Mesodermal cell (in vitro differentiated cells): ENCODE results near the gene TANGO2.

Experiments used
- H3K27ac ChIP-seq: 2 replicates; pipeline ENCODE4 v1.7.0; 2013; ENCODE audit warnings: mild to moderate bottlenecking, low read depth, low read length, moderate library complexity; ENCODE audit not compliant: severe bottlenecking
- H3K36me3 ChIP-seq: 2 replicates; pipeline ENCODE4 v1.7.1; 2013; ENCODE audit warnings: mild to moderate bottlenecking, low read length, moderate library complexity; ENCODE audit not compliant: control insufficient read depth, insufficient read depth
- H3K4me1 ChIP-seq: one replicate; pipeline ENCODE4 v1.7.1; 2013; ENCODE audit warnings: mild to moderate bottlenecking, low read length; ENCODE audit not compliant: insufficient read depth, control insufficient read depth, poor library complexity, severe bottlenecking
- H3K4me3 ChIP-seq: 2 replicates; pipeline ENCODE4 v1.7.0; 2013; ENCODE audit warnings: low read length, control low read depth, mild to moderate bottlenecking; ENCODE audit not compliant: insufficient read depth, poor library complexity, severe bottlenecking; ENCODE audit errors: extremely low read depth
- H3K9me3 ChIP-seq: 2 replicates; pipeline ENCODE4 v1.7.1; 2013; ENCODE audit warnings: mild to moderate bottlenecking, low read length, moderate library complexity; ENCODE audit not compliant: control insufficient read depth
- WGBS, 2 experiments: methylation state at CpG; one replicate each; pipeline ENCODE4 v1.1.5; 2013; ENCODE audit warnings: missing lambda C conversion rate in 2 of 2; ENCODE audit not compliant: insufficient coverage in 2 of 2; 5-methylcytosine and 5-hydroxymethylcytosine counted together

TANGO2 gene

DNA sequence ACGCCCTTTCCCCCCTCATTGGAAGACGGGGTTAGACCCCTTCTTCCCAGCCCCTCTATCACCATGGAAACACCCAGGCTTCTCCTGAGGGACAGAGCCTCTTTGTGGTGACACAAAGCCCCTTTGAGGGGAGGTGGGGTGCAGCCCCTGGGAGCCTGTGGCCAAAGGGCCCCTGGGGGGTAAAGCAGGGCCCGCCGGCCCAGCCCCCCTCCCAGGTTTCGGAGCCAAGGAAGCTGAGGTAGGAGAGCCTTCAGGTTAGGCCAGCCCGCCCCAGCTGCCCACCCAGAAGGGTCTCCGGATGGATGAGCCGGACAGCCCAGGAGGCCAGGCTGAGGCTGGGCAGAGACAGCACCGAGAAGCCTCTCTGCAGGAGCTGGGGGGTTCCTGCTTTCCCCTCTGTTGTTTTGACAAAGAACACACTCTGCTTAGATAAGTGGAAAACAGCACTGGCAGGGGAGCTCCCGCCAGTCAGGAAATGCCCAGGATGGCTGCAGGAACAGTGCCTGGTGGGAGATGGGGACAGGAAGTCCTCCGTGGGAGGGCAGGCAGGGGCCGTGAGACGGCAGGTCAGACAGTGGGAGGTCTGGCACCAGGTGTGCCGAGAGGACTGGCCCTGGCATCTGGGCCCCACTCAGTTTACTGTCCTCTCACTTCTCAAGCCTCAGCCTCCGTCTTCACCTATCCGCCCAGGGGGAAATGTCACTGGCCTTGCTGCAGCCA lies 22.5 kb upstream of the TANGO2 start:
- H3K4me3 ChIP-seq, result no peak overlapping the region
- WGBS, 2 experiments, result 55 to 58% methylated on average over 12 to 15 of the region's 16 CpGs
- H3K36me3 ChIP-seq, result no peaks in the 10 kb centered on the region
- peaks cover 22% of the 10 kb centered on the region for H3K4me1 ChIP-seq
- H3K9me3 ChIP-seq, result peaks cover 4% of the 10 kb centered on the region
- H3K27ac ChIP-seq, result peak overlapping the region; percentile 71

DNA sequence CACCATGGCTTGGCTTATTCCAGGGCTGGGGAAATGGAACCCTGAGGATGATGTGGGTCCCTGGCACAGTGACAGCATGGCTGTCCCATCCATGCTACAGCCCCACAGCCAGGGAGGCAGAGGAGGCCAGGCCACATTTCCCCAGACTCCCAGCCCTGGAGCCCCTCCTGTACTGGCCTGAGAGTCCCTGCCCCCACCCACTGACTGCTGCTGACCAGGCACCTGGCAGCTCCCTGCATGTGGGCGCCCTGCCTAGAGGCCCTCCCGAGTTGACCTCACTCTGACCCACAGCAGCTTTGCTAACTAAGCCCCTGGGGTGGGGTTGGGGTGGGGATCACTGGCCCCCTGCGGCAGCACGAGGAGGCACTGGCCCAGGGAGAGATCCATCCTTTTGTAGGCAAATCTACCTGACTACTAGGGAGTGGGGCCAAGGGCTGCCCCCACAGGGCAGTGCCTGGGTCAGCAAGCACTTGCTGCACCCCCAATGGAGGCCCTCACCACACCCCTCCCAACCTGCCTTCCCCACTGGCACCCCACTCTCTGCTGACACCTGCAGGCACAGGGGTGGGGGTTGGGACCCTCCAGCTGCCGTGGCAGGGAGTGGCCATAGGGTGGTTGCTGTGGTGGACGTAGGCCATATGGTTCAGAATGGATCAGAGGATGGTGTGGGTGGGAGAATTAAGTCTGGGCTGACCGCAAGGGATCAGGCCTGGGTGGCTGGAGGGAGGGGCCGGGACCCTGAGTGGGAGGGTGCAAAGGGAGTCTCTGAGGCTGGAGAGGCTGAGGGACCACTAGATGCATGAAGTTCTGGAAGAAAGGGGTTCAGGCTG lies 21.7 kb upstream of the TANGO2 start:
- Histone ChIP-seq H3K4me1 (peaks cover 22% of the 10 kb centered on the region), H3K4me3 (no peak overlapping the region), H3K36me3 (no peaks in the 10 kb centered on the region), H3K27ac (peak overlapping the region; percentile 71), H3K9me3 (peaks cover 11% of the 10 kb centered on the region)
- 89 to 92% methylated on average over 4 to 5 of the region's 8 CpGs for WGBS, 2 experiments

DNA sequence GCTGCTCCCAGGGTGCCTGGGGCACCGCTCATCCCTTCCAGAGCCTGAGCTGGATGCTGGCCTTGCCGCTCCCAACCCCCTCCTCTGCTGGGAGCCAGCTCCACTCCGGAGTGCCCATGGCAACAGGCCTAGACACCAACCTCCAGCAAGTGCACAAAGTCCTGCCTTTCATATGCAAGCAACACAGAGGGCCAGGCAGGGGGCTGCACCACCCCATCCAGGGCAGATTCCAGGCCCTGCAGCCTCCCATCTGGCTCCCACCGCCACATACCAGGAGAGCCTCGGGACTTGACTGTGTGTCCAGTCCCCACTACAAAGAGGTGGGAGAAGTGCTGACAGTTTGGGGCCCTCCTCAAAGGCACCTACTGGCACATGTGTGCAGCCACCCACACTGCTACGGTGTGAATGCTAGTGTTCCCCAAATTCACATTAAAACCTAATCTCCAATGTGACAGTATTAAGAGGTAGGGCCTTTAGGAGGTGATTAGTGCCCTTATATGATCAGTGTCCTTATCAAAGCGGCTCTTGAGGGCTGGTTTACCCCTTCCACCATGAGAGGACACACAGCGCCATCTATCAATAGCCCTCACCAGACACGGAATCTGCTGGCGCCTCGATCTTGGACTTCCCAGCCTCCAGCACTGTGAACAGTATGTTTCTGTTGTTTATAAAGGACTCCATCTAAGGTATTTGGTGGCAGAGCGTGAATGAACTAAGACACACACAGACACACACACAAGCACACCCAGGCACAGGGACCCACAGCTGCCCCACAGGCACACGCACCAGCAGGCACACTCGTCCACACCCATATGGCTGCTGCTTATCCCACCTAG lies 20.4 kb upstream of the TANGO2 start:
- H3K36me3 ChIP-seq, result no peaks in the 10 kb centered on the region
- peaks cover 18% of the 10 kb centered on the region for H3K9me3 ChIP-seq
- peaks cover 22% of the 10 kb centered on the region for H3K4me1 ChIP-seq
- no peak overlapping the region for H3K27ac ChIP-seq
- H3K4me3 ChIP-seq, result no peak overlapping the region
- 71 to 84% methylated on average over 7 to 9 of the region's 14 CpGs for WGBS, 2 experiments

DNA sequence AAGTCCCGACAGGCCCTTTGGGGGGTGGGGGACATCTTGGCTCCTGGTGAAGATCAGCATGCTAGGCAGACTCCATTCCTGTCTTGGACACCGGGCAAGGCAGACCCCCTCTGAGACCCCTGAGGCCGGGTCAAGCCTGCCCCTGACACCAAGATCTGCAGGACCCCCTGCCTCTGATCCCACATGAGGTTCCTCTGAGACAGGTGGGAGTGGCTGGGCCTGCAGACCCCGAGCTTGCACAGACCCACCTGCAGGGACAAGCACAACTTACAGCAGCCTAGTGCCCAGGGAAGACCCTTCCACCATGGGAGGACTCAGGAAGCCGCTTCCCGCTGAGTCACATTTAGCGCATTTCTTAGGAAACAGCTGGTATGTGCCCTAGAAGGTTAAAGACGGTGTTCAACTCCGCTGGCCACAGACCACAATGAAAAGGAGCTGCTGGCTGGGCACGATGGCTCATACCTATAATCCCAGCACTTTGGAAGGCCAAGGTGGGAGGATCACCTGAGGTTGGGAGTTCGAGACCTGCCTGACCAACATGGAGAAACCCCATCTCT lies 19.8 kb upstream of the TANGO2 start:
- peaks cover 18% of the 10 kb centered on the region for H3K9me3 ChIP-seq
- H3K4me3 ChIP-seq, result no peak overlapping the region
- H3K27ac ChIP-seq, result no peak overlapping the region
- peaks cover 22% of the 10 kb centered on the region for H3K4me1 ChIP-seq
- no peaks in the 10 kb centered on the region for H3K36me3 ChIP-seq
- WGBS, 2 experiments, result 91% methylated on average over 7 to 9 of the region's 11 CpGs

DNA sequence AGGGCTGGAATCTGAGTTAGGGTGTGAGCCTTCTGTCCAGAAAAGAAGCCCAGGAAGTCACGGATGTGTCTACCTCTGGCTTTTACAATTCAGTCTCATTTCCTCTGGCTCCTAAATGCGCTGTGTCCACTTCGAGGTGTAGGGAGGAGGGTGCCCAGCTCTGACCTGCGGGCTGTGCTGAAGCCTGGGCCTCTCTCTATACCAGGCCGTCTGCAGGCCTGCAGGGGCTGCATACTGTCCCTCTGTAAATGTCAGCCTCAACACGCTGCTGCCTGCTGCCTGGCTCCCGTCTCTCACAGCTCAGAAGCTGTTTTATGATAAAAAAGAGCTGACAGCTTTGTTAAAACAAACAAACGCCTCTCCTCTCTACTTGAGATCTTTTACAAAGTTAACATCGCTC lies 18.8 kb upstream of the TANGO2 start:
- H3K4me1 ChIP-seq, result peaks cover 22% of the 10 kb centered on the region
- H3K9me3 ChIP-seq, result peaks cover 18% of the 10 kb centered on the region
- no peak overlapping the region for H3K4me3 ChIP-seq
- peak overlapping the region; percentile 49 for H3K27ac ChIP-seq
- H3K36me3 ChIP-seq, result no peaks in the 10 kb centered on the region
- WGBS, 2 experiments, result 80 to 81% methylated on average over 5 of the region's 9 CpGs

DNA sequence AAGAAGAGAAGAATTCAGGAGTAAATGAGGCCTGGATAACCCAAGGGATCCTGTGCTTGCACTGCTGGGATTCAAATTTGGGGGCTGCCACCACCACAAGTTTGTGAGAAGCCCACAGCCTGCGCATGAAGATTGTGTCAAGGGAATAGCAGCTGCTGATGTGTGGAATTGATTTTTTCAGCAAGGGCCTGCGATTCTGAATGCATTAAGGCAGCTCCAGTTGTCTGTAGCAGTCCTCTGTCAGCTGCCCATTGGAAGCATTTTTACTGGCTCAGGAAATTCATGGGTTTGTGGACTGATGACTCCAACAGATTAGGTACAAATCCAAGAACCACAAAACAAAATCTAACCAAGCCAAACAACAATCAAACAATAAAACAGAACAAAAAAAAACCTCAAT lies 18.3 kb upstream of the TANGO2 start:
- Histone ChIP-seq H3K27ac (peak overlapping the region; percentile 49), H3K4me3 (no peak overlapping the region), H3K4me1 (peaks cover 22% of the 10 kb centered on the region), H3K36me3 (no peaks in the 10 kb centered on the region), H3K9me3 (peaks cover 18% of the 10 kb centered on the region)
- 100% methylated on average over 2 of the region's 2 CpGs for WGBS, 2 experiments

DNA sequence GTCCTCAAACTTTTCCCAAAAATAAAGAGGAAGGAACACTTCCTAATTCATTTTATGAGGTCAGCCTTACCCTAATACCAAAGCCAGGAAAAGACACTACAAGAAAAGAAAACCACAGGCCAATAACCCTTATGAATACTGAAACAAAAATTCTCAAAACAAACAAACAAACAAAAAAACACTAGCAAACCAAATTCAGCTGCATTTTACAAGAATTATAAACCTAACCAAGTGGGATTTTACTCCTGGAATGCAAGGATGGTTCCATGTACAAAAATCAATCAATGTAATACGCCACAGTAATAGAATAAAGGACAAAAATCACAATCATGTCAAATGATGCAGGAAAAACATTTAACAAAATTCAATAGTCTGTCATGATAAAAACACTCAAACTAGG lies 17.6 kb upstream of the TANGO2 start:
- no peak overlapping the region for H3K27ac ChIP-seq
- no CpG with 5 or more reads among the region's 1 CpG for WGBS, 2 experiments
- H3K4me1 ChIP-seq, result peaks cover 15% of the 10 kb centered on the region
- no peaks in the 10 kb centered on the region for H3K36me3 ChIP-seq
- H3K9me3 ChIP-seq, result peaks cover 18% of the 10 kb centered on the region
- no peak overlapping the region for H3K4me3 ChIP-seq

DNA sequence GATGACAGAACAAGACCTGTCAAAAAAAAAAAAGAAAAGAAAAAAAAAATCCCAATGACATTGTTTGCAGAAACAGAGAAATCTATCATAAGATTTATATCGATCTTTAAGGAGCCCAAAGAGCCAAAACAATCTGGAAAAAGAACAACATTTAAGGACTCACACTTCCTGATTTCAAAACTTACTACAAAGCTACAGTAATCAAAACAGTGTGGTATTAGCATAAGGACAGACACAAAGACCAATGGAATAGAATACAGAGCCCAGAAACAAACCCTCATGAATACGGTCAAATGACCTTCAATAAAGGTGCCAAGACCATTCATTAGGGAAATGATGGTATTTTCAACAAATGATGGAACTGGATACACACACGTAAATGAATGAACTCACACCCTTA lies 16.4 kb upstream of the TANGO2 start:
- no peak overlapping the region for H3K4me3 ChIP-seq
- peaks cover 5% of the 10 kb centered on the region for H3K4me1 ChIP-seq
- H3K9me3 ChIP-seq, result peaks cover 18% of the 10 kb centered on the region
- WGBS, 2 experiments, result 60% methylated on average over 1 of the region's 3 CpGs; no CpG with 5 or more reads in 1 of the 2 experiments
- H3K27ac ChIP-seq, result no peak overlapping the region
- H3K36me3 ChIP-seq, result no peaks in the 10 kb centered on the region

DNA sequence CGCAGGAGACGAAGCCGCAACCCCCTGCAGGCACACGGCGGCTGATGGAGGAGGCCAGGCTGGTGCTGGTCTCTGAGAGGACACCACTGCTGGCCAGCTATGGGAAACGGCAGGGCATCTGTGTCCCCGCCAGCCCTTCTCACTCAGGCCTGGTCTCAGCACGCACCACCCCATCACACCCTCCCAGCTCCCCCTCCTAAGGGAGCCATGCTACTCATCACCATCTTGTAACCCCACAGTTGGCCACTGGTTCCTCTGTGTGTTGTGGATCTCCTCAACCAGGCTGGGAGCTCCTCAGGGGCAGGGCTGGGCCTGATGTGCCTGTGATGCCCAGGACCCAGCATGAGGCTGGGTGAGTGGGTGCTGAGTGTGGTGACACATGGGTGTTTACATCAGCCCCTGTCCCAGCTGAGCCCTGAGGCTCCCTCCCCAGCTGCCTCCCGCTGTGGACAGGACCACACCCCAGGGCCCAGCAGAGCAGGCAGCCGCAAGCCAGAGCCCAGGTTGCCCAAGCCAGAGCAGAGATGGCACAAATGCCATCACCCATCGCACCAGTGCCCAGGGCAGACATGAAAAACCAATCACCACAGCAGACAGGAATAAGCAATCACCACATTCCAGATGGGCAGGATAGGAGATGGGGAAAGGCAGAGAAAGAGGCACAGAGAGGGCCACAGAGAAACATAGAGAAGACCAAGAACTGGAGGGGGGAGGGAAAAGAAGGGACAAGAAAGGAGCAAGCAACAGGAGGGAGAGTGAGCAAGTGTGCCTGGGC lies 12.5 kb upstream of the TANGO2 start:
- Histone ChIP-seq H3K4me3 (no peak overlapping the region), H3K4me1 (no peaks in the 10 kb centered on the region), H3K9me3 (peaks cover 14% of the 10 kb centered on the region), H3K36me3 (no peaks in the 10 kb centered on the region), H3K27ac (no peak overlapping the region)
- WGBS, 2 experiments, result 91 to 92% methylated on average over 6 to 11 of the region's 11 CpGs

DNA sequence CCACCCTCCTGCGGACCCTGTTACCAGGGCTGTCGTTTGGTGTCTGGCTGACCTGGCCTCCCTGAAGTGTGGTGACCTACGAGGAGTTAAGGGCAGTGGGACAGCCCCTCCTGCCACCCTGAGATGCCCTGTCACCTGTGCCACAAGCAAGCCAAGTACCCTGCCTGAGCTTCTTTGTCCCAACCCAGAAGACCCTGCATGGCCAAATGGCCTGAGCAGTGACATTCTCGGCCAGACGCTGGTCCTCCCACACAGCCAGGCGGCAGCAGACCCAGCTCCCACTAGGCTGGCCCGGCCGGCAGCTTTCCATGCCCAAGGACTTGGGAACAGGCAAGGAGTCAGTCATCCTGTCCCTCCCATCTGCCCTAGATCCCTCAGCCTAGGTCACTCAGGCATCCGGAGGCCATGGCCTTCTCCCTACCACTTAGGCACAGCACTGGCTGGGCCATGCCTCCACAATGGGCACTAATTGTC lies 11.9 kb upstream of the TANGO2 start:
- H3K4me3 ChIP-seq, result no peak overlapping the region
- no peaks in the 10 kb centered on the region for H3K36me3 ChIP-seq
- peaks cover 9% of the 10 kb centered on the region for H3K9me3 ChIP-seq
- H3K27ac ChIP-seq, result no peak overlapping the region
- H3K4me1 ChIP-seq, result no peaks in the 10 kb centered on the region
- 83 to 94% methylated on average over 9 of the region's 9 CpGs for WGBS, 2 experiments
